Measurements from ENCODE around the gene SORL1. TPM values are rescaled to one million over a fixed set of nuclear protein-coding genes. Genes with fewer than 3 reads are reported as not detected.
A peak's percentile ranks its signal among the peaks of the same experiment; 100 is the strongest.

Gene SORL1
- total and polyA plus RNA-seq, 2 of the 13 experiments (the other 11 are each of a cell fraction or from before 2014, with no cell fraction given): 21.3 to 148 TPM

DNA sequence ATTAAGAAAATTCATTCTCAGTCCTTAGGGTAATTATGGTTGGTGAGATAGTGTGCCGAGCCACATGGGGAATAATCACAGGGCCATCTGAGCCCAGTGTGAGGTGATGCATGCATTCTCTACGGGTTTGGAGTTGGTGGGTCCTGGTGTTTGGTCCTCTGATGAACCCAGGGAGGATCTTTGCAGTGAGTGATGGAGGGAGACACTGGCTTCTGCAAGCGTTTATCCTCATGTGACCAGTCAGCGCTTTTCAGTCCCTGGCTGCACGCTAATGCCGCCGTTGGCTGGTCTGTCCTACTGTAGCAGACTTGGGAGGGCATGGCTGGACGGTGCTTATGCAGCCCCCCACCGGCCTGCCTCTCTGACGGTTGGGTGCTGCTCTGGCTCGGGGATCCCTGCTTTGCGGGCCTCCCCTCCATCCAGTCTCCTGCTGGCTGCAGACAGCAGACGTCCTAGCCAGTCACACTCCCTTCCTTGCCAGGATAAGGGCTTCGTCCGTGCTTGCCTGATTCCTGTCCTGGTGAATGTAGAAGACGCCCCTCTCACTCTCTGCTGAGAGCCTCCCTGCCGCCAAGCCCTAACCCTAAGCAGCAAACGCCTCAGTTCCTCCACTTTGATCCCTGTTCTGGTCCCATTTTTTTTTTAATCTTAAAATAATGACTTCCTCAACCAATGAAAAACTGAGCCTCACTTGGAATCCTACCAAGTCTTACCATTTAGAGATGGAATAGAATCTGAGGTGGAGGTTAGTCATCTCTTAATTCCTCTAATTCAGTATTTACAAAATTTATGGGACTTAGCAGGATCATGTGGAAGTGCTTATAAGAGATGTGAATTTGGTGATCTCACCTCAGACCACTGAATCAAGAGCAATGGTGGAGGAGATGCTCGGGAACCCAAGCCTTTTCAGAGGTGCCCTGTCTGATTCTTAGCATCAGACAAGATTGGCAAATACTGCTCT lies 144.4 kb downstream of the SORL1 start:
- DNase-seq (ENCODE audit: low spot score) (no peak), ATAC-seq (peak; percentile 28; the same call in 1 of the 3 replicates), FAIRE-seq (no peak)
- Histone ChIP-seq H2AFZ (ENCODE audit: low read length) (no peak overlapping the region), H3K36me3 (replicated peaks in 1 of 2; ENCODE audit: control insufficient read depth in 1 of 2, insufficient read depth in 2 of 2, low read length in 2 of 2) (peaks cover 33 to 80% of the 10 kb centered on the region in 2 experiments), H3K79me2 (ENCODE audit: insufficient read depth, low read length) (no peaks in the 10 kb centered on the region), H3K4me3 (replicated peaks in 1 of 3; ENCODE audit: insufficient read depth in 1 of 3, low read depth in 2 of 3, low read length in 3 of 3) (no peak overlapping the region), H3K27ac (ENCODE audit: extremely low read length, insufficient read depth, low read length) (no peak overlapping the region), H3K4me2 (ENCODE audit: low read depth, low read length) (no peak overlapping the region), H3K9ac (ENCODE audit: insufficient read depth, low read depth, low read length) (no peak overlapping the region), H4K20me1 (ENCODE audit: insufficient read depth, low read length) (peaks cover 4% of the 10 kb centered on the region; the same call in 1 of the 2 replicates), H3K9me3 (ENCODE audit: low read length) (no peaks in the 10 kb centered on the region), H3K27me3 (ENCODE audit: control insufficient read depth in 1 of 2, insufficient read depth in 2 of 2, low read length in 2 of 2) (no peaks in the 10 kb centered on the region), H3K4me1 (ENCODE audit: insufficient read depth, low read length) (no peaks in the 10 kb centered on the region)
- no TSS peak for BruUV-seq (replicated peaks)
- intact Hi-C loops (cut with micrococcal nuclease; ENCODE audit: unreplicated experiment): no loop called here
- in situ Hi-C loops (cut with HindIII; ENCODE audit: extremely low pct_ligation_motif_present, low pct_unique_long_range_greater_than_20kb): loop anchor here (10.0 kb wide), 1 partner anchor 352 kb away; no protein-coding TSS in a partner anchor
- POLR2A ChIA-PET: no interaction called here
- 99% methylated on average over 8 of the region's 19 CpGs for WGBS (ENCODE audit: low lambda C conversion rate)
- CTCF ChIA-PET (ENCODE audit: low intra/inter-chr PET ratio, low total read pairs): no interaction called here
- TF ChIP-seq TBP (CRISPR knock-in tag; IDR thresholded peaks at IDR 0.05): no peak
- TF ChIP-seq MAFK (conservative IDR thresholded peaks at IDR 0.05 in 1 of 2, IDR thresholded peaks at IDR 0.05 in 1 of 2; ENCODE audit: low read length in 2 of 2): peak; percentile 2 to 39; a peak in 2 of 4 replicates
- no peak for TF ChIP-seq ZKSCAN5 (CRISPR knock-in tag; IDR thresholded peaks at IDR 0.05)
- TF ChIP-seq ZNF468 (CRISPR knock-in tag; IDR thresholded peaks at IDR 0.05): no peak
- TF ChIP-seq, protein P1, sequence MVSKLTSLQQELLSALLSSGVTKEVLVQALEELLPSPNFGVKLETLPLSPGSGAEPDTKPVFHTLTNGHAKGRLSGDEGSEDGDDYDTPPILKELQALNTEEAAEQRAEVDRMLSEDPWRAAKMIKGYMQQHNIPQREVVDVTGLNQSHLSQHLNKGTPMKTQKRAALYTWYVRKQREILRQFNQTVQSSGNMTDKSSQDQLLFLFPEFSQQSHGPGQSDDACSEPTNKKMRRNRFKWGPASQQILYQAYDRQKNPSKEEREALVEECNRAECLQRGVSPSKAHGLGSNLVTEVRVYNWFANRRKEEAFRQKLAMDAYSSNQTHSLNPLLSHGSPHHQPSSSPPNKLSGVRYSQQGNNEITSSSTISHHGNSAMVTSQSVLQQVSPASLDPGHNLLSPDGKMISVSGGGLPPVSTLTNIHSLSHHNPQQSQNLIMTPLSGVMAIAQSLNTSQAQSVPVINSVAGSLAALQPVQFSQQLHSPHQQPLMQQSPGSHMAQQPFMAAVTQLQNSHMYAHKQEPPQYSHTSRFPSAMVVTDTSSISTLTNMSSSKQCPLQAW (CRISPR knock-in tag; IDR thresholded peaks at IDR 0.05): no peak
- no peak for TF ChIP-seq NCOA5 (CRISPR knock-in tag; IDR thresholded peaks at IDR 0.05)
- TF ChIP-seq GTF2F1 (IDR thresholded peaks at IDR 0.05; ENCODE audit: low read length): no peak
- TF ChIP-seq RXRB (CRISPR knock-in tag; IDR thresholded peaks at IDR 0.05; ENCODE audit: borderline replicate concordance): no peak
- no peak for TF ChIP-seq ZNF460 (CRISPR knock-in tag; IDR thresholded peaks at IDR 0.05; ENCODE audit: borderline replicate concordance)
- TF ChIP-seq, protein P2, sequence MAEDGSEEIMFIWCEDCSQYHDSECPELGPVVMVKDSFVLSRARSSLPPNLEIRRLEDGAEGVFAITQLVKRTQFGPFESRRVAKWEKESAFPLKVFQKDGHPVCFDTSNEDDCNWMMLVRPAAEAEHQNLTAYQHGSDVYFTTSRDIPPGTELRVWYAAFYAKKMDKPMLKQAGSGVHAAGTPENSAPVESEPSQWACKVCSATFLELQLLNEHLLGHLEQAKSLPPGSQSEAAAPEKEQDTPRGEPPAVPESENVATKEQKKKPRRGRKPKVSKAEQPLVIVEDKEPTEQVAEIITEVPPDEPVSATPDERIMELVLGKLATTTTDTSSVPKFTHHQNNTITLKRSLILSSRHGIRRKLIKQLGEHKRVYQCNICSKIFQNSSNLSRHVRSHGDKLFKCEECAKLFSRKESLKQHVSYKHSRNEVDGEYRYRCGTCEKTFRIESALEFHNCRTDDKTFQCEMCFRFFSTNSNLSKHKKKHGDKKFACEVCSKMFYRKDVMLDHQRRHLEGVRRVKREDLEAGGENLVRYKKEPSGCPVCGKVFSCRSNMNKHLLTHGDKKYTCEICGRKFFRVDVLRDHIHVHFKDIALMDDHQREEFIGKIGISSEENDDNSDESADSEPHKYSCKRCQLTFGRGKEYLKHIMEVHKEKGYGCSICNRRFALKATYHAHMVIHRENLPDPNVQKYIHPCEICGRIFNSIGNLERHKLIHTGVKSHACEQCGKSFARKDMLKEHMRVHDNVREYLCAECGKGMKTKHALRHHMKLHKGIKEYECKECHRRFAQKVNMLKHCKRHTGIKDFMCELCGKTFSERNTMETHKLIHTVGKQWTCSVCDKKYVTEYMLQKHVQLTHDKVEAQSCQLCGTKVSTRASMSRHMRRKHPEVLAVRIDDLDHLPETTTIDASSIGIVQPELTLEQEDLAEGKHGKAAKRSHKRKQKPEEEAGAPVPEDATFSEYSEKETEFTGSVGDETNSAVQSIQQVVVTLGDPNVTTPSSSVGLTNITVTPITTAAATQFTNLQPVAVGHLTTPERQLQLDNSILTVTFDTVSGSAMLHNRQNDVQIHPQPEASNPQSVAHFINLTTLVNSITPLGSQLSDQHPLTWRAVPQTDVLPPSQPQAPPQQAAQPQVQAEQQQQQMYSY (CRISPR knock-in tag; IDR thresholded peaks at IDR 0.05): no peak
- no peak for TF ChIP-seq RORA (CRISPR knock-in tag; IDR thresholded peaks at IDR 0.05)
- TF ChIP-seq, protein P3, sequence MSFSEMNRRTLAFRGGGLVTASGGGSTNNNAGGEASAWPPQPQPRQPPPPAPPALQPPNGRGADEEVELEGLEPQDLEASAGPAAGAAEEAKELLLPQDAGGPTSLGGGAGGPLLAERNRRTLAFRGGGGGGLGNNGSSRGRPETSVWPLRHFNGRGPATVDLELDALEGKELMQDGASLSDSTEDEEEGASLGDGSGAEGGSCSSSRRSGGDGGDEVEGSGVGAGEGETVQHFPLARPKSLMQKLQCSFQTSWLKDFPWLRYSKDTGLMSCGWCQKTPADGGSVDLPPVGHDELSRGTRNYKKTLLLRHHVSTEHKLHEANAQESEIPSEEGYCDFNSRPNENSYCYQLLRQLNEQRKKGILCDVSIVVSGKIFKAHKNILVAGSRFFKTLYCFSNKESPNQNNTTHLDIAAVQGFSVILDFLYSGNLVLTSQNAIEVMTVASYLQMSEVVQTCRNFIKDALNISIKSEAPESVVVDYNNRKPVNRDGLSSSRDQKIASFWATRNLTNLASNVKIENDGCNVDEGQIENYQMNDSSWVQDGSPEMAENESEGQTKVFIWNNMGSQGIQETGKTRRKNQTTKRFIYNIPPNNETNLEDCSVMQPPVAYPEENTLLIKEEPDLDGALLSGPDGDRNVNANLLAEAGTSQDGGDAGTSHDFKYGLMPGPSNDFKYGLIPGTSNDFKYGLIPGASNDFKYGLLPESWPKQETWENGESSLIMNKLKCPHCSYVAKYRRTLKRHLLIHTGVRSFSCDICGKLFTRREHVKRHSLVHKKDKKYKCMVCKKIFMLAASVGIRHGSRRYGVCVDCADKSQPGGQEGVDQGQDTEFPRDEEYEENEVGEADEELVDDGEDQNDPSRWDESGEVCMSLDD (CRISPR knock-in tag; IDR thresholded peaks at IDR 0.05; ENCODE audit: borderline replicate concordance): no peak
- TF ChIP-seq ZNF10 (CRISPR knock-in tag; IDR thresholded peaks at IDR 0.05; ENCODE audit: borderline replicate concordance, low read depth): no peak
- no peak for TF ChIP-seq PCBP1 (IDR thresholded peaks at IDR 0.05; ENCODE audit: borderline replicate concordance, low read depth, low read length)
- TF ChIP-seq MAFF (IDR thresholded peaks at IDR 0.05; ENCODE audit: low read depth, low read length): 0 out of 2 replicates have a peak, but pooled peaks have one; percentile 12

All from HepG2 (cell line).